Stimulated activated CD4-positive, alpha-beta T cell treated with anti-CD3 and anti-CD28 coated beads, Interleukin-1b, Interleukin-23, amount 100 ng/mL, for 24 hours (primary cell): ENCODE results near the gene C9.
"Not testable (repeated sequence)": the region's sequence is repeated elsewhere in the genome, so short reads cannot be mapped to it uniquely, and the experiment has no call there.

Source experiments
- DNase-seq, 4 experiments: peaks; one replicate each; pipeline ENCODE4 v3.0.0-alpha.2; 2020; ENCODE audit warnings: low read depth in 4 of 4, low spot score in 1 of 4

Gene C9

DNA sequence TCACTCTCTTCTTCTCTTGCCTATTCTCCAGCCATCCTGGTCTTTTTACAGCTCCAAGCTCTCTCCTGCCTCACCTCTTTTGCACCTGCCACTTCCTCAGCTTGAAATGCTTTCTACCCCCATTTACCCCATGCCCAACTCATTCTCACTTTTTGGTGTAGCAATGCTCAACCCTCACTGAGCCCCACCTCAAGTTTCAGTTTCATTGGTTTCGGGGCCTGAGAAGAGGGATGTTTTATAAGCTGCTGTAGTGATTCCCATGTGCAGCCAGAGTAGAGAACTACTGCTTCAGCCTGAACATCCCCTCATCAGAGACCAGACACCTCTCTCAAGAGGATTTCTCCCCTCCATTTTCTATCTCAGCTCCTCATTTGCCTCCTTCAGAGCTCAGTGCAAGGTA, 99.8 kb downstream of the C9 start:
- DNase-seq = no peak

DNA sequence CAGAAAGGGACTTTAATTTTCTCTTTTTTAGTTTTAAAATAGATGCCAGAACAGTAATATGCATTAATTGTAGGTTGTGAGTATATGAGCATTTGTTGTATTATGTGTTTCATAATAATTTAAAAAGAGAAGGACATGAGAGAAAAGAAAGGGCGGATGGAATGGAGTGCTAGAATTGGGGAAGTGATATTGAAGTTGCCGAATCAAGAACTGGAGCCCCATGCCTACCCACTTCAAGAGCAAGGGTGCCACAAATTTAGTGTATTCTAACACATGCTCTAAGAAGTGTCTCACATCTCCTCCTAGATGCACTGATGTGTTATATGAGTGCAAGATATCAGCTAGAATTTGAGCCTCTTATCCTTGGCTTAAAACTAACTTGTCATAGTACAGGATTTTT, 101.3 kb downstream of the C9 start:
- no peak for DNase-seq

DNA sequence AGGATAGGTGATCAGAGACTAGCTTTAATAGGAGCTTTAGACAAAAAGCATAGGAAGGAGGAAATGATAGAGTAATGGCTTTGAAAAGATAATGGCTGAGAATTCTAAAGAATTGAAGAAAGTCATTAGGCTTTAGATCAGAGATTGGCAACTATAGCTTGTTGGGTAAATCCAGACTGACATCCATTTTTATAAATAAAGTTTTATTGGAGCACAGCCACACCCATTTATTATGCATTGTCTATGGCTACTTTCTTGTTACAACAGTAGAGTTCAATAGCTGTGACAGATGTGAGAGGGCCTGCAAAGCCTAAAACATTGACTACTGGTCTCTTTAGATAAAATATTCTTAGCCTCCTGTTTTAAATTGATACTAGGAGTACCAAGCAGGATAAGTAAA, 104.2 kb downstream of the C9 start:
- no peak for DNase-seq

DNA sequence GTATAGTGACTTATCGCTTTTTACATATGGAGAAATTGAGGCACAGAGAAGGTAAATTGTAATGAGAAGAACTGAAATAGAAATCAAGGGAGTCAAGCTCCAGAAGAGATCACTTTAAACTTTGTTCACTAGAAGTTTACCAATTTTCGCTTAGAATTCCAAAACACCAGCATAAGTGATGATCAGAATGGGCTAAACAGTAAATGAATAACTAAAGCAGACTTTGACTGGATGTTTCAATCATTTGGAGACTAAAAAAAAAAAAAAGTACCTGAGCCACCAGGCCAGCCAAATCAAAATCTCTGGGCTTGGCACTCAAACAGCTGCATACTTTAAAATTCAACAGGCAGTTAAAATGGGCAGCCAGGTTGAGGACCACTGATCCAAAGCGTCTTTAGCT, 106.7 kb downstream of the C9 start:
- no peak for DNase-seq

DNA sequence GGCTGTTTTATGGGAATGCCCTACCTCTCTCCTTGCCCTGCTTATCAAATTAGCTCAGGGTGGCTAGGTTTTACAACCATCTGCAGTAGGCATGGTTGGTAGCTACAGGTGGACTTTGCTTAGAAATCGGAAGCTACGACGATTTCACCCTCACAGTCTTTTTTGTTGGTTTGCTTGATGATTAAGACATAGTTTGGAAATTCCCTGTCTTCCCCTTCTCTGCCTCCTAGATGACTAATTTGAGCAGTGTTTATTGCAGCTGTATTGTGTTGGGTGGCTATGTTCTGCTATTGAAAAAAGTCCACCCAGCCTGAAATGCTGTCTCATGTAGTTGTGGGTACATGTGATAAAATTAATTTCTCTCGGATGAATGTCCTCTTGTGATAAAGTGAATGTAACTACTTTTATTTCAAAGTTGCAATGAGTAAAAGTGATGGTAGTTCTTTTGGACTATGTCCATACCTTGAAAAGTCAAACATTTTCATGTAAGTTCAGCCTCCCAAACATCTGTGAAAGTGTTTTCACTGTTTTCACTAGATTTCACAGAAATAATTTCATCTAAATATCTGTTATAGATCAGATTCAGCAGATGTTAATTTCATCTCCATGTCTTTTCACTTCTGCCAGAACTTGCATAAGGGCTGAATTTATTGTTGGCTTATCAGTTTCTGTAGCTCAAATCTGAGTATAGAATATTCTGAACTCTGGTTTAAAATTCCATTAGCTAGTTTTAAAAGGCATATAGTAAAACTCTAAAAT, 107.6 kb downstream of the C9 start:
- no peak for DNase-seq

DNA sequence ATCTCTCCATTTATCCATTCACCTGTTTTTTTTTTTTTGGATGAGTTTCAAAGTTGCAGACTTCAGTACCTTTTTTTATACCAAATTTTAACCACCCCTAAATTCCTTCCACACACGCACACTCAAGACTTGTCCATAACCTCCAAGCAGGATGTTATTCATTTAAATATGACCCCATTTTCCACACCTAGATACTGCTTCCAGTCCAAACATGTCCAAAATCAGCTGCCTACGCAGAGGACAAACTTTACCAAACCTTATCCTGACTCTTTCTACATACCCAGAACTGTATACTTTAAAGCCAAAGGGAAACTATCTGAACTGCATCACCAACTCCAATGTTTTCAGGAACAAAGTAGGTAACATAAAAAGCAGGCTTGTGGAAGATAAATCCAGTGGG, 108.9 kb downstream of the C9 start:
- DNase-seq = no peak

DNA sequence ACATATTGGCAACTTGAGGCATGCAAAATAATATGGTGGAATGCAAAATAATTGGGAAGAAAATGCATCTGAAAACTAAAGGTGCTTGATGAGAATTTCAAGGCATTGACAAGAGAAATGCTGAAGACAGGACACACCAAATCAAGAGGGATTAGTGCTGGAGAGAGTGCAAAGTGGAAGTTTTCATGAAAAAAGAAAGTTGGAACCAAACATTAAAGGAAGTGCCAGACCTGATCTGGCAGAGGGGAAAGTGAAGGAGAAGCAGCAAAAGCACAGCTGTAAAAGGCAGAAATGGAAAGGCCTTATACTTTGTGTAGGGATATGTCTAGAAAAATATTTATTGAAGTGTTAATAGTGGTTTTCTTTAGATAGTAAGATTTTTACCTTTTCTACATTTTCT, 109.6 kb downstream of the C9 start:
- DNase-seq = no peak

DNA sequence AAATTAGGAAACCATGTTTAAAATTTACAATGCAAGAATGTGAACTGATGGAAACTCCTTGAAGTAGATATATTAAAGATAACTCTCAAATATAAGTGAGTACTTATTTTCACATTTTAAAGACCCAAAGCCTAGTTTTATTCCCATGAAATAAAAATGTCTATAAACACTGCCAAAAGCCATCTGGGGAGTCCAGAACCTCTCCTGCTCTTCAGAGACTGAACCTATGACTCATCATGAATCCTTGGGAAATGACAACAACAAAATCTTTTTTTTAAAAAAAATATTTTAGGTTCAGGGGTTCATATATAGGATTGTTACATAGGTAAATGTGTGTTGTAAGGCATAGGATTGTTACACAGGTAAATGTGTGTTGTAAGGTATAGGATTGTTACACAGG, 111.1 kb downstream of the C9 start:
- DNase-seq = no peak

DNA sequence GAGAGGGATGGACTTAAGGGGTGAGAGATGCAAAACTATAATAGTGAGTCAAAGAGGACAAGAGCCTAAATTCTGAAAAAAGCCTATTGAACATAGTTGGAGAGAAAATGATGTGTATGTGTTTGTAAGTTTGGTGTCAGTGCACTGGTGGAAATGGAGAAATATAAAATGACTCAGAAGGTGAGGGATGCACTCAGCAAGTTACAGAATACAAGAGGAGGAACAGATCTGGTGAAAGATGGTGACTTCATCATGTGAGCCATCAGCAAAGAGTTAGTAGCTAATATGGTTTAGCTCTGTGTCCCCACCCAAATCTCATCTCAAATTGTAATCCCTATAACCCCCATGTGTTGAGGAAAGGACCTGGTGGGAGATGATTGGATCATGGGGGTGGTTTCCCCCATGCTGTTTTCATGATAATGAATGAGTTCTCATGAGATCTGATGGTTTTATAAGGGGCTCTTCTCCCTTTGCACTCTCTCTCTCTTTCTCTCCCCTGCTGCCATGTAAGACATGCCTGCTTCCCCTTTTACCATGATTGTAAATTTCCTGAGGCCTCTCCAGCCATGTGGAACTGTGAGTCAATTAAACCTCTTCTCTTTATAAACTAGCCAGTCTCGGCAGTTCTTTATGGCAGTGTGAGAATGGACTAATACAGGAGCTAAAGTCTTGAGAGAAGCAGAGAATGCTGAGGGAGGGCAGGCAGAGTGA, 114.6 kb downstream of the C9 start:
- no peak for DNase-seq

DNA sequence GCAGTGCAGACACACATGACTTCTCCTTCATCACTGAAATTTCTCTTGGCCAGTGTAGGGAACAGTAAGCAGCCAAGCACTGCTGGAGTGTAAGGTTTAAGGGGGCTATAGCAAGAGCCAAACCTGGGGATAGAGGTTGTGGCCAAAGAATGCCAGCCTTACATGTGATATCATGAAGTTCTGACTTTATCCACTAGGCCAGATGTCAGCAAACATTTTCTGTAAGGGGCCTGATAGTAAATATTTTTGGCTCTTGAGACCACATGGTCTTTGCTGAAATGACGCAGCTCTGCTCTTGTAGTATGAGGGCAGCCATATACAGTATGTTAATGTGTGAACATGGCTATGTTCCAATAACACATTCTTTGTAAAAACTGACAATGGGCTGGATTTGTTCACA, 115.2 kb downstream of the C9 start:
- DNase-seq = no peak

DNA sequence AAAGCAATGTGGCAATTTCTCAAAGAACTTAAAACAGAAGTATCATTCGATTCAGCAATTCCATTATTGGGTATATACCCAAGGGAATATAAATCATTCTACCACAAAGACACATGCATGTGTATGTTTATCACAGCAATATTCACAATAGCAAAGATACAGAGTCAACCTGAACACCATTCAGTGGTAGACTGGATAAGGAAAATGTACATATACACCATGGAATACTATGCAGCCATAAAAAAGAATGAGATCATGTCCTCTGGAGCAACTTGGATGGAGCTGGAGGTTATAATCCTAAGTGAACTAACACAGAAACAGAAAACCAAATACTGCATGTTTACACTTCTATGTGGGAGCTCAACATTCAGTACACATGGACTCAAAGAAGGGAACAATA, 123.5 kb downstream of the C9 start:
- no peak for DNase-seq

DNA sequence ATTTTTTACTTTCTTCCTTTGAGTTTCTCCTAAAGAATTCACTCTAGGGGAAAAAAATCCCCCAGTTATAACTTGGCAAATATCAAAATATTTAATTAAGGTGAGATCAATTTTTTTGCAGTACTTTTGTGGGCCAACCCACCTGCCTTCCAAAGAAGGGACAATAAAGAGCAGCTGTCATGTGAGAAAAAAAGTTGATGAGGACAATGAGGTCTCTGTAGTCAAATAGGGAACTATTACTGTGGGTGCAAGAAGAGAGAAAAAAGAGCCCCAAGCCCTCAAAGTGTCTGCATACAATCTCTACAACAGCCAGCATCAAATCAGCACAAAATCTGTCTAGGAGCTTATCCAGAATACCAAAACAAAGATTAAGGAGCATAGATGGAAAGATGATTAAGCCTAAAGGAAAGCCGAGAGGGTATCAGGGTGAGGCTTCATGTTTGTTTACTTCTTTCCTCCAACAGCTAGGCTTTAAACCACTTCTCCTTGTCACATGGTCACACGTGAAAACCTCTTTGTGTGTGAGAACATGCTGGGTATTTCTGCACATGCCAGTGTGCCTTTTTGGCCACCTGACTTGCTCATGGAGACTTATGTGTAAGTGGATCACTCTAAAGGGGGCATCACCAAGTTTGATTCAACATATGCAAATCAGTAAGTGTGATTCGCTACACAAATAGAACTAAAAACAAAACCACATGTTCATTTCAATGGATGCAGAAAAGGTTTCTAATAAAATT, 125.8 kb downstream of the C9 start:
- DNase-seq = no peak

DNA sequence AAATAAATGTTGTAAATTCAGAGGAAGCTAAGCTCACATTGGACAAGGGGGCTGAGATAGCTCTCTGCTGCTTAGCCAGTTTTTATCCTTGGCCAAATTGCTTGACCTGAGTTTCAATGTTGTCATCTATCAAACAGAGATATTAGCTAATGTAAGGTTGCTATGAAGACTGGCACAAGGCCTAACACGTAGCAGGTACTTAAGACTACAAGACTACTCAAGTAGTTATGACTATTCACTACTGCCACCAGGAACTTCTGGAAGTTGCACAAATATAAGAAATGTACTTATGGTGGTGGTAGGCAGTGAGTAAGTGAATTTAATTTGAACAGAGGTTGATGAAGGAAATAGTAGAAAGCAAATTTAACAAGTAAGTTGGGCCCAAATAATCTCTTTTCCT, 127.6 kb downstream of the C9 start:
- no peak for DNase-seq

DNA sequence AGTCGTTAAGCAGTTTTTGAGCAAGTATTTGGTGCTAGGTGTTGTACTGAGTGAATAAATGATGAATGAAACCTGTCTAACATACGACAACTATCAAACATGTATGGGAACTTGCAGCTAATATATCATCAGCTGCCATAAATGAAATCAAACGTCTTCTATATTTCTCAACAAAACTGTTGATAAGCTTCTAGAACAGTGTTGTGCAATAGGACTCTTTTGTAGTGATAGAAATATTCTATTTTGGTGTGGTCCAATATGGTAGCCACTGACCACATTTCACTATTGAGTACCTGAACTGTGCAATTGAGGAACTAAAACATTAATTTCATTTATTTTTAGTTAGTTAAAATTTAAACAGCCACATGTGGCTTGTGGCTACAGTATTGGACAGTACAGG, 128.6 kb downstream of the C9 start:
- DNase-seq = no peak

DNA sequence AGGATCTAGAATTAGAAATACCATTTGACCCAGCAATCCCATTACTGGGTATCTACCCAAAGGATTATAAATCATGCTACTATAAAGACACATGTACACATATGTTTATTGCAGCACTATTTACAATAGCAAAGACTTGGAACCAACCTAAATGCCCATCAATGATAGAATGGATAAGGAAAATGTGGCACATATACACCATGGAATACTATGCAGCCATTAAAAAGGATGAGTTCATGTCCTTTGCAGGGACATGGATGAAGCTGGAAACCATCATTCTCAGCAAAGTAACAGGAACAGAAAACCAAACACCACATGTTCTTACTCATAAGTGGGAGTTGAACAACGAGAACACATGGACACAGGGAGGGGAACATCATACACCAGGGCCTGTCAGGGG, 129.8 kb downstream of the C9 start:
- DNase-seq = not testable (repeated sequence)
